Adrenal gland (tissue), 12 donors: ENCODE data around the gene CST7. TPM values are rescaled to one million over a fixed set of nuclear protein-coding genes. Genes with fewer than 3 reads are reported as not detected.

Experiments used
- DNase-seq, 7 donors: peaks; one replicate each; pipeline ENCODE4 v3.0.0-alpha.2; 2019 to 2020
- H3K27ac ChIP-seq, 5 donors: fragments of 200-600 bp; sonication (generic) in 4 of 5; 1 replicate in 3 of 5; 2 replicates in 2 of 5; pipeline versions ENCODE4 v1.5.1 to v1.8.0; 2016 to 2020; ENCODE audit warnings: mild to moderate bottlenecking in 1 of 5
- H3K27me3 ChIP-seq: fragments of 200-600 bp; 2 replicates; pipeline ENCODE4 v1.8.0; 2021
- H3K36me3 ChIP-seq, 2 donors: fragments of 200-600 bp; replicated peaks in 1 of 2; 1 replicate in 1 of 2; 2 replicates in 1 of 2; pipeline versions ENCODE4 v1.5.1 to v1.8.0; 2018 to 2022
- H3K4me1 ChIP-seq, 2 donors: fragments of 200-600 bp; replicated peaks in 1 of 2; 1 replicate in 1 of 2; 2 replicates in 1 of 2; pipeline versions ENCODE4 v1.5.1 to v1.8.0; 2018 to 2021
- H3K4me3 ChIP-seq, 4 donors: fragments of 200-600 bp; sonication (generic) in 3 of 4; one replicate each; pipeline ENCODE4 v1.5.1; 2016 to 2018
- H3K9me3 ChIP-seq, 3 donors: fragments of 200-600 bp; sonication (generic) in 1 of 3; replicated peaks in 1 of 3; 1 replicate in 2 of 3; 2 replicates in 1 of 3; pipeline versions ENCODE4 v1.5.1 to v1.8.0; 2016 to 2021
- POLR2A ChIP-seq, 2 donors: fragments of 450-650 bp; IDR thresholded peaks; one replicate each; pipeline ENCODE4 v1.6.1; 2017; ENCODE audit warnings: antibody characterized with exemption in 2 of 2, mild to moderate bottlenecking in 2 of 2, moderate library complexity in 1 of 2
- WGBS, 4 donors: extraction: QIAGEN DNeasy Blood & Tissue Kit in 2 of 4; methylation state at CpG; one replicate each; pipeline versions ENCODE4 v1.1.5 to v1.1.7; 2013 to 2017; 5-methylcytosine and 5-hydroxymethylcytosine counted together
- intact Hi-C, 2 donors: fragments of 100-400 bp; cut with DNase I; formaldehyde crosslinking; loops; one replicate each; pipeline versions ENCODE4 v1.14.1 to v1.15.0; 2022 to 2023
- polyA plus RNA-seq, 3 donors: library from polyadenylated mRNA; stranded (reverse); fragments of 200-250 nt in 2 of 3; fragments of 350-450 nt in 1 of 3; fragmentation: Illumina TruSeq in 1 of 3; extraction: RNeasy Lipid Tissue Mini Kit (QIAGEN cat#74804) in 1 of 3; gene quantifications; one replicate each; pipeline ENCODE4 v1.2.3, GENCODE V29; 2013 to 2014
- total RNA-seq, 9 donors: library from RNA; depleted of rRNA in 4 of 9; stranded (reverse); fragments of >200 nt in 4 of 9; fragments of 120-200 nt in 1 of 9; fragmentation: NEBNext Ultra II Directional in 1 of 9; extraction: Animal tissue kit (Norgen Biotek cat#: 25700) in 1 of 9; gene quantifications; one replicate each; pipeline versions ENCODE4 v1.1.0 to v1.2.4, GENCODE V29; 2013 to 2023
- TF ChIP-seq, protein P1 (sequence below), 6 experiments: fragments of 450-650 bp in 4 of 6; fragments of 200-600 bp in 2 of 6; sonication (generic) in 1 of 6; IDR thresholded peaks; 1 replicate in 5 of 6; 2 replicates in 1 of 6; pipeline versions ENCODE4 v1.5.1 to v1.8.0; 2016 to 2021; ENCODE audit warnings: antibody characterized with exemption in 6 of 6, mild to moderate bottlenecking in 2 of 6, moderate library complexity in 1 of 6
- donor health status: healthy with polysubstance abuse.
- donor health status: Bipolar disorder and iron deficiency.
- donor health status: DM: yes; HTN: yes; CAD: no.
- donor health status: DM: no; HTN: no; CAD: no.
- donor health status: DM: no; HTN: no; CAD: no.
- donor health status: DM: yes; HTN: yes; CAD: no.

CST7 gene
- total and polyA plus RNA-seq, 12 donors, result 0.17 to 4.1 (median 0.93) TPM

- Histone ChIP-seq H3K27ac (no peak overlapping the region), H3K4me3 (no peak overlapping the region), H3K4me1 (no peaks in the 10 kb centered on the region), H3K27me3 (no peaks in the 10 kb centered on the region), H3K9me3 (no peaks in the 10 kb centered on the region), H3K36me3 (no peaks in the 10 kb centered on the region)
- TF ChIP-seq POLR2A (IDR thresholded peaks at IDR 0.05), result no peak
- TF ChIP-seq, protein P1, sequence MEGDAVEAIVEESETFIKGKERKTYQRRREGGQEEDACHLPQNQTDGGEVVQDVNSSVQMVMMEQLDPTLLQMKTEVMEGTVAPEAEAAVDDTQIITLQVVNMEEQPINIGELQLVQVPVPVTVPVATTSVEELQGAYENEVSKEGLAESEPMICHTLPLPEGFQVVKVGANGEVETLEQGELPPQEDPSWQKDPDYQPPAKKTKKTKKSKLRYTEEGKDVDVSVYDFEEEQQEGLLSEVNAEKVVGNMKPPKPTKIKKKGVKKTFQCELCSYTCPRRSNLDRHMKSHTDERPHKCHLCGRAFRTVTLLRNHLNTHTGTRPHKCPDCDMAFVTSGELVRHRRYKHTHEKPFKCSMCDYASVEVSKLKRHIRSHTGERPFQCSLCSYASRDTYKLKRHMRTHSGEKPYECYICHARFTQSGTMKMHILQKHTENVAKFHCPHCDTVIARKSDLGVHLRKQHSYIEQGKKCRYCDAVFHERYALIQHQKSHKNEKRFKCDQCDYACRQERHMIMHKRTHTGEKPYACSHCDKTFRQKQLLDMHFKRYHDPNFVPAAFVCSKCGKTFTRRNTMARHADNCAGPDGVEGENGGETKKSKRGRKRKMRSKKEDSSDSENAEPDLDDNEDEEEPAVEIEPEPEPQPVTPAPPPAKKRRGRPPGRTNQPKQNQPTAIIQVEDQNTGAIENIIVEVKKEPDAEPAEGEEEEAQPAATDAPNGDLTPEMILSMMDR (IDR thresholded peaks at IDR 0.05), result no peak
- intact Hi-C loops, result no loop called here
- peak in 2 of 7 donors; percentile 18 to 51 for DNase-seq
- 83 to 96% (median 89%) methylated on average over 5 to 12 of the region's 12 CpGs for WGBS, 4 donors
Observed at GRCh38 chr20:24952376-24953208, 3.5 kb downstream of the CST7 start.

- no peaks in the 10 kb centered on the region for H3K27me3 ChIP-seq
- H3K36me3 ChIP-seq, result no peaks in the 10 kb centered on the region
- no peaks in the 10 kb centered on the region for H3K4me1 ChIP-seq
- H3K27ac ChIP-seq, result no peak overlapping the region
- TF ChIP-seq, protein P1 (IDR thresholded peaks at IDR 0.05), result no peak
- no peak for TF ChIP-seq POLR2A (IDR thresholded peaks at IDR 0.05)
- no peak for DNase-seq
- no peak overlapping the region for H3K4me3 ChIP-seq
- 73 to 95% (median 76%) methylated on average over 8 of the region's 8 CpGs for WGBS, 4 donors
- H3K9me3 ChIP-seq, result no peaks in the 10 kb centered on the region
- intact Hi-C loops, result no loop called here
Observed at GRCh38 chr20:24953209-24953575, 4.1 kb downstream of the CST7 start.

GRCh38 chr20:24953621-24954133, 4.6 kb downstream of the CST7 start:
- peak in 2 of 7 donors; percentile 18 to 48 for DNase-seq
- Histone ChIP-seq H3K27me3 (no peaks in the 10 kb centered on the region), H3K9me3 (no peaks in the 10 kb centered on the region), H3K4me1 (no peaks in the 10 kb centered on the region), H3K36me3 (peaks cover 0 to 3% of the 10 kb centered on the region in 2 donors), H3K4me3 (no peak overlapping the region), H3K27ac (no peak overlapping the region)
- 81 to 87% (median 83%) methylated on average over 16 of the region's 16 CpGs for WGBS, 4 donors
- TF ChIP-seq, protein P1 (IDR thresholded peaks at IDR 0.05), result no peak
- no peak for TF ChIP-seq POLR2A (IDR thresholded peaks at IDR 0.05)
- intact Hi-C loops, result no loop called here

DNA sequence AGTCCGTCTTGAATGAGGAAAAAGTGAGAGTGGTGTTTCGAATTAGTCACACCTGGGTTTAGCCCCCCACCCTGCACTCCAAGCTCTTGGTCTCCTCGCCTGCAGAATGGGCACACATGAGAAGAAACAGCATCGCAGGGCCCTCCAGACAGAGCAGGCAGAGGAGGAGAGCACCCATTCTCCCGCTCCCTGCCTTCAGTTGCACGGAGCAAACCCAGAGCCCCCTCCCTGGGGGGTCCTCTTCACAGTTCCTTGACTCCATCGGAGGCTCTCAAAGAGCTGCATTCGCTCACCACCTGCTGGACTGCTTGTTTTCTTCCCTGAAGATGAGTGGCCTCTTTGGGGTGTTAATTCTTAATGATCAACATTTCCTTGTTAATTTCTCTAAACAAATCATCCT, 5.1 kb downstream of the CST7 start:
- 80 to 85% (median 82%) methylated on average over 8 of the region's 8 CpGs for WGBS, 4 donors
- TF ChIP-seq, protein P1 (IDR thresholded peaks at IDR 0.05), result no peak
- TF ChIP-seq POLR2A (IDR thresholded peaks at IDR 0.05), result no peak
- peak in 1 of 7 donors; percentile 46 for DNase-seq

More for the DNA sequence above, 5.1 kb downstream of the CST7 start:
- peaks cover 0 to 8% of the 10 kb centered on the region in 2 donors for H3K36me3 ChIP-seq
- no peaks in the 10 kb centered on the region for H3K9me3 ChIP-seq
- no peaks in the 10 kb centered on the region for H3K27me3 ChIP-seq
- intact Hi-C loops, result no loop called here
- H3K4me1 ChIP-seq, result no peaks in the 10 kb centered on the region
- no peak overlapping the region for H3K4me3 ChIP-seq
- no peak overlapping the region for H3K27ac ChIP-seq
